8988T (cell line): ENCODE data around the gene MRAS.

ENCODE experiments used
- DNase-seq: peaks from one replicate; pipeline ENCODE4 v3.0.0; 2011

The MRAS gene

GRCh38 chr3:138347960-138348753 lies at the start of gene MRAS:
Gene MRAS, plus strand, starts transcription at chr3:138348579. Its CDS starts 24,305 bp downstream, at chr3:138372884.
- DNase-seq, result peak; percentile 70

- DNase-seq, result no peak
Measured at GRCh38 chr3:138300647-138301046, 47.7 kb upstream of the MRAS start.

GRCh38 chr3:138303474-138303873 lies 44.9 kb upstream of the MRAS start:
- no peak for DNase-seq

GRCh38 chr3:138307899-138308298 lies 40.5 kb upstream of the MRAS start:
- no peak for DNase-seq

GRCh38 chr3:138308783-138309182 lies 39.6 kb upstream of the MRAS start:
- DNase-seq, result no peak

GRCh38 chr3:138310494-138310893 lies 37.9 kb upstream of the MRAS start:
- DNase-seq, result no peak

GRCh38 chr3:138314751-138315150 lies 33.6 kb upstream of the MRAS start:
- DNase-seq, result no peak

- DNase-seq, result no peak
Measured at GRCh38 chr3:138317687-138318086, 30.7 kb upstream of the MRAS start.

GRCh38 chr3:138323971-138324370 lies 24.4 kb upstream of the MRAS start:
- DNase-seq, result no peak

GRCh38 chr3:138325990-138326389 lies 22.4 kb upstream of the MRAS start:
- DNase-seq, result no peak

GRCh38 chr3:138326866-138327595 lies 21.3 kb upstream of the MRAS start:
- no peak for DNase-seq

- no peak for DNase-seq
Measured at GRCh38 chr3:138327831-138328230, 20.5 kb upstream of the MRAS start.

GRCh38 chr3:138328341-138328740 lies 20.0 kb upstream of the MRAS start:
- DNase-seq, result no peak

GRCh38 chr3:138329127-138329983 lies 19.0 kb upstream of the MRAS start, which contains the start of gene NME9:
Gene NME9, minus strand, starts transcription at chr3:138329851. Its CDS starts 516 bp downstream, at chr3:138329335.
- peak; percentile 84 for DNase-seq

- DNase-seq, result no peak
Measured at GRCh38 chr3:138329984-138330293, 18.4 kb upstream of the MRAS start.

GRCh38 chr3:138331143-138331894 lies 17.1 kb upstream of the MRAS start:
- no peak for DNase-seq

GRCh38 chr3:138332472-138333073 lies 15.8 kb upstream of the MRAS start:
- no peak for DNase-seq

- DNase-seq, result no peak
Measured at GRCh38 chr3:138334608-138335007, 13.8 kb upstream of the MRAS start.

- DNase-seq, result no peak
Measured at GRCh38 chr3:138336454-138336999, 11.9 kb upstream of the MRAS start.

GRCh38 chr3:138338244-138338643 lies 10.1 kb upstream of the MRAS start:
- no peak for DNase-seq

GRCh38 chr3:138338811-138339210 lies 9.6 kb upstream of the MRAS start:
- no peak for DNase-seq

GRCh38 chr3:138340511-138340910 lies 7.9 kb upstream of the MRAS start:
- no peak for DNase-seq
